Measurements from ENCODE around the gene RABEP2.
A peak's percentile ranks its signal among the peaks of the same experiment; 100 is the strongest.
"Not testable (repeated sequence)": the region's sequence is repeated elsewhere in the genome, so short reads cannot be mapped to it uniquely, and the experiment has no call there.

The RABEP2 gene

GRCh38 chr16:28879261-28879840 lies 45.7 kb downstream of the RABEP2 start:
- no peak for DNase-seq (ENCODE audit: low read depth in 2 of 2)

- DNase-seq (ENCODE audit: low read depth in 2 of 2): no peak
Measured at GRCh38 chr16:28878083-28878926, 46.7 kb downstream of the RABEP2 start, which contains the start of gene ATP2A1. Gene ATP2A1 (plus strand): TSS chr16:28878488. CDS start chr16:28878672, 184 bp downstream.

- DNase-seq (ENCODE audit: low read depth in 2 of 2): no peak
Measured at GRCh38 chr16:28877655-28878000, 47.4 kb downstream of the RABEP2 start.

- DNase-seq (ENCODE audit: low read depth in 2 of 2): no peak
Measured at GRCh38 chr16:28876973-28877654, 47.9 kb downstream of the RABEP2 start.

- no peak for DNase-seq (ENCODE audit: low read depth in 2 of 2)
Measured at GRCh38 chr16:28876019-28876659, 48.9 kb downstream of the RABEP2 start.

GRCh38 chr16:28875134-28876018 lies 49.7 kb downstream of the RABEP2 start:
- no peak for DNase-seq (ENCODE audit: low read depth in 2 of 2)

GRCh38 chr16:28874406-28874805 lies 50.6 kb downstream of the RABEP2 start:
- DNase-seq (ENCODE audit: low read depth in 2 of 2): no peak

GRCh38 chr16:28873543-28874201 lies 51.4 kb downstream of the RABEP2 start:
- DNase-seq (ENCODE audit: low read depth in 2 of 2): peak; percentile 23

GRCh38 chr16:28872952-28873351 lies 52.1 kb downstream of the RABEP2 start:
- no peak for DNase-seq (ENCODE audit: low read depth in 2 of 2)

GRCh38 chr16:28869201-28869600 lies 55.8 kb downstream of the RABEP2 start:
- no peak for DNase-seq (ENCODE audit: low read depth in 2 of 2)

- DNase-seq (ENCODE audit: low read depth in 2 of 2): not testable (repeated sequence)
Measured at GRCh38 chr16:28867646-28868045, 57.4 kb downstream of the RABEP2 start.

GRCh38 chr16:28867241-28867640 lies 57.8 kb downstream of the RABEP2 start:
- no peak for DNase-seq (ENCODE audit: low read depth in 2 of 2)

GRCh38 chr16:28866454-28866804 lies 58.6 kb downstream of the RABEP2 start:
- no peak for DNase-seq (ENCODE audit: low read depth in 2 of 2)

- no peak for DNase-seq (ENCODE audit: low read depth in 2 of 2)
Measured at GRCh38 chr16:28865722-28866453, 59.1 kb downstream of the RABEP2 start.

GRCh38 chr16:28865001-28865688 lies 59.9 kb downstream of the RABEP2 start:
- no peak for DNase-seq (ENCODE audit: low read depth in 2 of 2)

- no peak for DNase-seq (ENCODE audit: low read depth in 2 of 2)
Measured at GRCh38 chr16:28863929-28864793, 60.9 kb downstream of the RABEP2 start.

- DNase-seq (ENCODE audit: low read depth in 2 of 2): no peak
Measured at GRCh38 chr16:28859326-28859725, 65.7 kb downstream of the RABEP2 start.

- DNase-seq (ENCODE audit: low read depth in 2 of 2): no peak
Measured at GRCh38 chr16:28858421-28858820, 66.6 kb downstream of the RABEP2 start.

Data from stimulated activated CD8-positive, alpha-beta memory T cell treated with anti-CD3 and anti-CD28 coated beads, Interleukin-7, amount 100 ng/mL, for 1 hour (primary cell).